Measurements from ENCODE around the gene INAFM2. TPM values are rescaled to one million over a fixed set of nuclear protein-coding genes. Genes with fewer than 3 reads are reported as not detected.

The INAFM2 gene
- total and polyA plus RNA-seq, 2 experiments from 2014 or later = 186 to 217 TPM

- no peaks in the 10 kb centered on the region for H3K36me3 ChIP-seq
- DNase-seq (ENCODE audit: low read depth in 1 of 2, low spot score in 1 of 2) = no peak
- H3K27me3 ChIP-seq = no peaks in the 10 kb centered on the region
- TF ChIP-seq, protein P1, sequence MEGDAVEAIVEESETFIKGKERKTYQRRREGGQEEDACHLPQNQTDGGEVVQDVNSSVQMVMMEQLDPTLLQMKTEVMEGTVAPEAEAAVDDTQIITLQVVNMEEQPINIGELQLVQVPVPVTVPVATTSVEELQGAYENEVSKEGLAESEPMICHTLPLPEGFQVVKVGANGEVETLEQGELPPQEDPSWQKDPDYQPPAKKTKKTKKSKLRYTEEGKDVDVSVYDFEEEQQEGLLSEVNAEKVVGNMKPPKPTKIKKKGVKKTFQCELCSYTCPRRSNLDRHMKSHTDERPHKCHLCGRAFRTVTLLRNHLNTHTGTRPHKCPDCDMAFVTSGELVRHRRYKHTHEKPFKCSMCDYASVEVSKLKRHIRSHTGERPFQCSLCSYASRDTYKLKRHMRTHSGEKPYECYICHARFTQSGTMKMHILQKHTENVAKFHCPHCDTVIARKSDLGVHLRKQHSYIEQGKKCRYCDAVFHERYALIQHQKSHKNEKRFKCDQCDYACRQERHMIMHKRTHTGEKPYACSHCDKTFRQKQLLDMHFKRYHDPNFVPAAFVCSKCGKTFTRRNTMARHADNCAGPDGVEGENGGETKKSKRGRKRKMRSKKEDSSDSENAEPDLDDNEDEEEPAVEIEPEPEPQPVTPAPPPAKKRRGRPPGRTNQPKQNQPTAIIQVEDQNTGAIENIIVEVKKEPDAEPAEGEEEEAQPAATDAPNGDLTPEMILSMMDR (IDR thresholded peaks at IDR 0.05; ENCODE audit: low read depth, low read length) = no peak
- H3K27ac ChIP-seq = peak overlapping the region; percentile 97
- H3K4me1 ChIP-seq (ENCODE audit: low read depth) = peaks cover 45% of the 10 kb centered on the region
- H3K4me3 ChIP-seq = no peak overlapping the region
- no peaks in the 10 kb centered on the region for H3K9me3 ChIP-seq (ENCODE audit: low read depth)
Observed at GRCh38 chr15:40302981-40303380, 20.5 kb upstream of the INAFM2 start.

DNA sequence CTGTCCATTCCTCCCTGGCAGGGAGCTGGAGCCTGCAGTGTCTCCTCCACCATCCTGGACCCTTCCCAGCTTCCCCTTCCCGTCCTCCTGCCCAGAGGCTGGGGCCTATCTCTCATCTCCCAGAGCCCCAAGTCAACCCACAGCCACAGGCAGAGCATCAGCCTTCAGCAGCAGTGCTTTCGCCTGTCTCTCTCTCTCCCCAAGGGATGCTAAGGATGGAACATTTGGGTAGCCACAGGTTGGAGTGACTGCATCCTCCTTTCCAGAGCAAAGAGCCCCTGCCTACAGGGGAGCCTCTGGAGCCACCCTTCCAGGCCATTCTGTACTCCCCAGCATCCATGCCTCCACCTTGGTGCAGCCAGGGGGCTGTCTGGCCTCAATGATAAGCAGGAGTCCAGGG, 19.9 kb upstream of the INAFM2 start:
- Histone ChIP-seq H3K9me3 (ENCODE audit: low read depth) (no peaks in the 10 kb centered on the region), H3K36me3 (no peaks in the 10 kb centered on the region), H3K4me3 (no peak overlapping the region), H3K27ac (no peak overlapping the region), H3K27me3 (no peaks in the 10 kb centered on the region), H3K4me1 (ENCODE audit: low read depth) (peaks cover 44% of the 10 kb centered on the region)
- TF ChIP-seq, protein P1 (IDR thresholded peaks at IDR 0.05; ENCODE audit: low read depth, low read length) = no peak
- DNase-seq (ENCODE audit: low read depth in 1 of 2, low spot score in 1 of 2) = no peak

GRCh38 chr15:40305281-40305680, 18.2 kb upstream of the INAFM2 start:
- Histone ChIP-seq H3K36me3 (no peaks in the 10 kb centered on the region), H3K9me3 (ENCODE audit: low read depth) (no peaks in the 10 kb centered on the region), H3K4me3 (no peak overlapping the region), H3K4me1 (ENCODE audit: low read depth) (peaks cover 58% of the 10 kb centered on the region), H3K27ac (no peak overlapping the region), H3K27me3 (no peaks in the 10 kb centered on the region)
- DNase-seq (ENCODE audit: low read depth in 1 of 2, low spot score in 1 of 2) = no peak
- TF ChIP-seq, protein P1 (IDR thresholded peaks at IDR 0.05; ENCODE audit: low read depth, low read length) = no peak

- no peak for DNase-seq (ENCODE audit: low read depth in 1 of 2, low spot score in 1 of 2)
- Histone ChIP-seq H3K4me1 (ENCODE audit: low read depth) (peaks cover 49% of the 10 kb centered on the region), H3K27ac (no peak overlapping the region), H3K9me3 (ENCODE audit: low read depth) (no peaks in the 10 kb centered on the region), H3K36me3 (no peaks in the 10 kb centered on the region), H3K27me3 (peaks cover under 1% of the 10 kb centered on the region), H3K4me3 (no peak overlapping the region)
- TF ChIP-seq, protein P1 (IDR thresholded peaks at IDR 0.05; ENCODE audit: low read depth, low read length) = no peak
Observed at GRCh38 chr15:40306371-40306770, 17.1 kb upstream of the INAFM2 start.

- H3K27ac ChIP-seq = no peak overlapping the region
- H3K4me1 ChIP-seq (ENCODE audit: low read depth) = peaks cover 43% of the 10 kb centered on the region
- no peaks in the 10 kb centered on the region for H3K36me3 ChIP-seq
- H3K4me3 ChIP-seq = no peak overlapping the region
- TF ChIP-seq, protein P1 (IDR thresholded peaks at IDR 0.05; ENCODE audit: low read depth, low read length) = no peak
- no peaks in the 10 kb centered on the region for H3K9me3 ChIP-seq (ENCODE audit: low read depth)
- H3K27me3 ChIP-seq = peaks cover 6% of the 10 kb centered on the region
- DNase-seq (ENCODE audit: low read depth in 1 of 2, low spot score in 1 of 2) = no peak
Observed at GRCh38 chr15:40306908-40307307, 16.6 kb upstream of the INAFM2 start.

All from cardiac muscle cell (in vitro differentiated cells and primary cell).